ENCODE data around the gene C20orf141. TPM values are rescaled to one million over a fixed set of nuclear protein-coding genes. Genes with fewer than 3 reads are reported as not detected.
"Not testable (repeated sequence)": the region's sequence is repeated elsewhere in the genome, so short reads cannot be mapped to it uniquely, and the experiment has no call there.

The C20orf141 gene, protein sequence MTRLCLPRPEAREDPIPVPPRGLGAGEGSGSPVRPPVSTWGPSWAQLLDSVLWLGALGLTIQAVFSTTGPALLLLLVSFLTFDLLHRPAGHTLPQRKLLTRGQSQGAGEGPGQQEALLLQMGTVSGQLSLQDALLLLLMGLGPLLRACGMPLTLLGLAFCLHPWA
- total RNA-seq = not detected in 2 replicates

DNA sequence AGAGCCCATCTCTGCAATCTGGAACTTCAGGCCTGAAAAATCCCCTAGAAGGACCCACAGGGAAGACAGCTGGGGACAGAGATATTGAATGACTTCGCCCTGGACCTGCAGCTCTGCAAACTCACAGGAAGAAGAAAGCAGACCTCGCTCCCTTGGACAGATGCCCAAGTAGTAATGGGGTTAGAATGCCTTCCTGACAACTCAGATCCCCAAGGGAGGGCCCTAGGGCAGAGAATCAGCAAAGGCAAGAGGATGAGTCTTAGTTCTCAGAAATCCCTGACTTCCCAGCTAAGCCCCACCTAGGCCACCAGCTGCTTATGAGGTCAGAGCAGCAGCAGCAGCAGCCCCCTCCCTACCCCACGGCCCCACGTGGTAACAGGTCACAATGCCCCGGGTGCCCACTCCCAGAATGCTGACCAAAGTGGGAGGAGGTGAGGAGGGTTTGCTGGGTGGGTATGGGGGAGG lies at the start of gene C20orf141:
Gene C20orf141, plus strand, starts transcription at position 401 of the 465 bp plus-strand sequence. CDS start 198 bp downstream, outside the sequence.
- Mint-ChIP-seq H3K9me3 (peaks cover 13% of the 10 kb centered on the region), H3K36me3 (ENCODE audit: low read depth) (no peaks in the 10 kb centered on the region), H3K27me3 (ENCODE audit: low read depth) (peaks cover 58% of the 10 kb centered on the region), H3K4me3 (ENCODE audit: low read depth) (no peak within 1 kb of the TSS), H3K27ac (no peak within 1 kb of the TSS), H3K4me1 (ENCODE audit: low read depth) (peaks cover 2% of the 10 kb centered on the region)
- intact Hi-C loops (cut with micrococcal nuclease) = no loop called here
- no peak for DNase-seq (ENCODE audit: low spot score)

DNA sequence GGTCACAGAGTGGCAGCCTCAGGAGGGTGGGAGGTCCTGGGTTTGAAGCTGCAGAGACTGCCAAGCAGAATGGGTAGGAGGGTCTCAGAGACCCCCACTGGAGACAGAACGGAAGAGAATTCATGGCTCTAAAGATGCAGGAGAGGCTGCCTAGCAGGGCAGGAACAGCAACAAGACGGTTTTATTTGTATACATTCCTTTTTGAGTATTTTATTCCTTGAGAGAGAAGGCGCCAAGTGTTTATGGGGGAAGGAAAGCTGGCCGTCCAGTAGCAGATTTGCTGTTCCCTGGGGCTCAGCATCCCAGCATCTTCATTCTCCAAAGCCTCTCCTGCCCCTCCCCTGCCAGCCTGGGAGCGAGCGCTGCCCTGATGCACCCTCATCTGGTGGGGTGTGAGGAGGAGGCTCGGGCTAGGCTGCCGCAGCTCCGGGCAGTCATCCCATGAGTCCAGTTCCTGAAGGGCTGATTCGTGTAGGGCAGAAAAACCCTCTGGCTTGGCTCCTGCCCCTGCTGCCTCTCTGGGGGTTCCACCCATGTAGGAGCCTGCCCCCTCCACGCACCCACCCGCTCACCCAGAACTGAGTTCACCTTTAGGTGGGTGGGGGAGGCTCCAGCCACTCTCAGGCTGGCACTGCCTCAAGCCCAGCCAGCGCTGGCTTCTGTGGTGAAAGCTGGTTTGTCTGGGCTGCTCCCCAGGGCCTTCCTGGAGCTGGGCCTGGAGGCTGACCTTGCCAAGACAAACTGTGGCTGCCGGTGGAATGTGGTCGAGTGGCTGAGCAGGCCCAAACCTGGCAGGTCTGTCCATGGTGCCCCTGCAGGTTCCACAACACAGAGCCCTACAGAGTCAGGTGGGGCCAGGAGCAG lies 46.8 kb upstream of the C20orf141 start:
- H3K4me3 Mint-ChIP-seq (ENCODE audit: low read depth) = no peak overlapping the region
- no peaks in the 10 kb centered on the region for H3K9me3 Mint-ChIP-seq
- H3K36me3 Mint-ChIP-seq (ENCODE audit: low read depth) = no peaks in the 10 kb centered on the region
- intact Hi-C loops (cut with micrococcal nuclease) = no loop called here
- DNase-seq (ENCODE audit: low spot score) = no peak
- peaks cover 5% of the 10 kb centered on the region for H3K4me1 Mint-ChIP-seq (ENCODE audit: low read depth)
- peaks cover 19% of the 10 kb centered on the region for H3K27me3 Mint-ChIP-seq (ENCODE audit: low read depth)
- no peak overlapping the region for H3K27ac Mint-ChIP-seq

DNA sequence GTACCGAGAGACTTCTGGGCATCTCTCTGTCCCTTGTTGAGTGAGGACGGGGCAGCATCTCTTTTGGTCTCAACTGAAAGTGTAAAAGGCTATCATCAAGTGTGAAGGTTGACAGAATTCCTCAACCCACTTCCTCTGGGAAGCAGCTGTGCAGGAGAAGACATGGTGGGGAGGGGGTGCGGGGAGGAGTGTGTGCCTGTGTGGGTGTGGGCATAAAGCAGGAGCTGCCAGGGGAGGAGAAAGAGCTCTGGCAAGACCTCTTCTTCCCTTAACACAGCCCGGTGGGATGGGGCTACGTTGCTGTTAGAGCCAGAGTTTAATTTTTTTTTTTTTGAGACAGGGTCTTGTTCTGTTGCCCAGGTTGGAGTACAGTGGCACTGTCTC lies 46.2 kb upstream of the C20orf141 start:
- no peaks in the 10 kb centered on the region for H3K9me3 Mint-ChIP-seq

DNA sequence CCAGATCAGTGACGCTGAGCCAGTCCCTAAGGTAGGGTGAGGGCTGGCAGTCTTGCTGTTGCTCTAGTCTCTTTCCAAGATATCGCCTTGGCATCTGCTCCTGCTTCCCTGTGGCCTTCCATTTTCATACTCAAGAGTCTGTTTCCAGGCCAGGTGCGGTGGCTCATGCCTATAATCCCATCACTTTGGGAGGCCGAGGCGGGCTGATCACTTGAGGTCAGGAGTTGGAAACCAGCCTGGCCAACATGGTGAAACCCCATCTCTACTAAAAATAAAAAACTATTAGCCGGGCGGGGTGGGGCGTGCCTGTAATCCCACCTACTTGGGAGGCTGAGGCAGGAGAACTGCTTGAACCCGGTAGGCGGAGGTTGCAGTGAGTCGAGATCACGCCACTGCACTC lies 44.7 kb upstream of the C20orf141 start:
- DNase-seq (ENCODE audit: low spot score); H3K27ac Mint-ChIP-seq; intact Hi-C loops (cut with micrococcal nuclease); H3K9me3 Mint-ChIP-seq; H3K4me3 Mint-ChIP-seq (ENCODE audit: low read depth); H3K36me3 Mint-ChIP-seq (ENCODE audit: low read depth); H3K4me1 Mint-ChIP-seq (ENCODE audit: low read depth): not testable (repeated sequence)
- H3K27me3 Mint-ChIP-seq (ENCODE audit: low read depth) = peaks cover 14% of the 10 kb centered on the region

More for the DNA sequence above, 46.2 kb upstream of the C20orf141 start:
- H3K4me1 Mint-ChIP-seq (ENCODE audit: low read depth) = peaks cover 5% of the 10 kb centered on the region
- peaks cover 19% of the 10 kb centered on the region for H3K27me3 Mint-ChIP-seq (ENCODE audit: low read depth)
- DNase-seq (ENCODE audit: low spot score) = no peak
- H3K36me3 Mint-ChIP-seq (ENCODE audit: low read depth) = no peaks in the 10 kb centered on the region
- H3K27ac Mint-ChIP-seq = no peak overlapping the region
- intact Hi-C loops (cut with micrococcal nuclease) = no loop called here
- no peak overlapping the region for H3K4me3 Mint-ChIP-seq (ENCODE audit: low read depth)

DNA sequence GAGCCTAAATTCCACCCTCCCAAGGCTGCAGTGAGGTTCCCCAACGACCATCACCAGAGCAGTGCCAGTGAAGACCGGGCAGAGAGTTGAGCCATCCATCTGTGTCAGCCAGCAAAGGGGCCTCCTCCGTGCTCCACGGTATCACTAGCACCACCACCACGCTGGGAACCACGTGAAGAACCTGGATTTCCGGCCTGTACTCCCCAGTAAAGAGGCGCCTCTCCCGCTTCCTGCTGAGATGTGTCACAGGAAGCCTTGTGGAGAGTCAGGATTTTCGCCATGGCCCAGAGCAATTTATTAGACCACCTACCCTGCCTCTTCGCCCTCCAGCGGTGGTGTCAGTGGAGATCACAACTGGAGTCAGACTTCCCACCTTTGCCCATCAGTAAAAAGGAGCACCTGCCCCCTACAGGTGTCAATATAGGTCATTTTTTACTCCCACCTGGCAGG lies 43.1 kb upstream of the C20orf141 start:
- DNase-seq (ENCODE audit: low spot score) = no peak
- no peak overlapping the region for H3K27ac Mint-ChIP-seq
- peaks cover 5% of the 10 kb centered on the region for H3K4me1 Mint-ChIP-seq (ENCODE audit: low read depth)
- intact Hi-C loops (cut with micrococcal nuclease) = no loop called here
- no peak overlapping the region for H3K4me3 Mint-ChIP-seq (ENCODE audit: low read depth)
- peaks cover 13% of the 10 kb centered on the region for H3K27me3 Mint-ChIP-seq (ENCODE audit: low read depth)
- H3K9me3 Mint-ChIP-seq = no peaks in the 10 kb centered on the region
- H3K36me3 Mint-ChIP-seq (ENCODE audit: low read depth) = no peaks in the 10 kb centered on the region

DNA sequence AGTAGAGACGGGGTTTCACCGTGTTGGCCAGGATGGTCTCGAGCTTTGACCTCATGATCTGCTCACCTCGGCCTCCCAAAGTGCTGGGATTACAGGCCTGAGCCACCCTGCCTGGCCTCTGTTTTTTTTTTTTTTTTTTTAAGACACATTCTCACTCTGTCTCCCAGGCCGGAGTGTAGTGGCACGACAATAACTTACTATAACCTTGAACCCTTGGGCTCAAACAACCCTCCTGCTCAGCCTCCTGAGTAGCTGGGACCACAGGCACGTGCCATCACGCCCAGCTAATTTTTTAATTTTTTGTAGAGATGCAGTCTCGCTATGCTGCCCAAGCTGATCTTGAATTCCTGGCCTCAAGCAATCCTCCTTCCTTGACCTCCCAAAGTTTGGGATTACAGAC lies 41.0 kb upstream of the C20orf141 start:
- Mint-ChIP-seq H3K36me3 (ENCODE audit: low read depth) (no peaks in the 10 kb centered on the region), H3K4me1 (ENCODE audit: low read depth) (peaks cover 5% of the 10 kb centered on the region), H3K27me3 (ENCODE audit: low read depth) (peaks cover 8% of the 10 kb centered on the region), H3K27ac (no peak overlapping the region), H3K9me3 (no peaks in the 10 kb centered on the region), H3K4me3 (ENCODE audit: low read depth) (no peak overlapping the region)
- intact Hi-C loops (cut with micrococcal nuclease) = no loop called here
- DNase-seq (ENCODE audit: low spot score) = no peak

DNA sequence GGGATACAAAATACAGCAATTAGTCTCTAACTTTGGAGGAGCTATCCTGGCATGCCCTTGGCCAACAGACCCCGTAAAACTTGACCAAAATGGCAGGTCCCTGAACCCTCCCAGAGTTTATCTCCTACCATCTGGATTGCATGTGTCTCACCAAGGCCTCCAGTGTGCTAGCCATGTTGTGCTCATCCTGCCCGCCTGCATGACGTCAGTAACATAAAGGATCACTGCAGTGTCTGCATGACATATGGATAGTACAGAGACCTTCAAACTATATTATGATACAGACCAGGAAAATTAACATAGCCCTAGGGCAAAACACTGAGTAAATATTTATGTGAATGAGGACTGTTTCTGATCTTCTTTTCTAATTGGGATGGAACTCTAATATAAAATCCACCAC lies 39.6 kb upstream of the C20orf141 start:
- Mint-ChIP-seq H3K4me3 (ENCODE audit: low read depth) (no peak overlapping the region), H3K9me3 (no peaks in the 10 kb centered on the region), H3K36me3 (ENCODE audit: low read depth) (no peaks in the 10 kb centered on the region), H3K27ac (no peak overlapping the region), H3K27me3 (ENCODE audit: low read depth) (peaks cover 8% of the 10 kb centered on the region), H3K4me1 (ENCODE audit: low read depth) (peaks cover 5% of the 10 kb centered on the region)
- DNase-seq (ENCODE audit: low spot score) = no peak
- intact Hi-C loops (cut with micrococcal nuclease) = no loop called here

DNA sequence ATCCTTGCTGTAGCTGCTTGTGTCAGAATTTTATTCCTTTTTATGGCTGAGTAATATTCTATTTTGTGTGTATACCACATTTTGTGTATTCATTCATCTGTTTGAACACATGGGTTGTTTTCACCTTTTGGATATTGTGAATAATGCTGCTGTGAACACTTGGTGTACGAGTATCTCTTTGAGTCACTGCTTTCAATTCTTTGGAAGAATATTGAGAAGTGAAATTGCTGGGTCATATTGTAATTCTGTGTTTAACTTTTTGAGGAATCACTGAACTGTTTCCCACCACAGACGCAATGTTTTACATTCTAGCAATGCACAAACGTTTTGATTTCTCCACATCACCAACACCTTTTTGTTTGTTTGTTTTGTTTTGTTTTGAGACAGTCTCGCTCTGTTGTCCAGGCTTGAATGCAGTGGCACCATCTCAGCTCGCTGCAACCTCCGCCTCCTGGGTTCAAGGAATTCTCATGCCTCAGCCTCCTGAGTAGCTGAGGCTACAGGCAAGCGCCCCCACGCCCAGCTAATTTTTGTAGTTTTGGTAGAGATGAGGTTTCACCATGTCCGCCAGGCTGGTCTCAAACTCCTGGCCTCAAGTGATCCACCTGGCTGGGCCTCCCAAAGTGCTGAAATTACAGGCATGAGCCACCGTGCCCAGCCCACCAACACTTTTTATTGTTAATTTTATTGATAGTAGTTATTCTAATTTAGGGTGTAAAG lies 36.0 kb upstream of the C20orf141 start:
- no peak overlapping the region for H3K27ac Mint-ChIP-seq
- no peak for DNase-seq (ENCODE audit: low spot score)
- intact Hi-C loops (cut with micrococcal nuclease) = no loop called here
- H3K27me3 Mint-ChIP-seq (ENCODE audit: low read depth) = peaks cover 15% of the 10 kb centered on the region
- H3K36me3 Mint-ChIP-seq (ENCODE audit: low read depth) = no peaks in the 10 kb centered on the region
- H3K4me1 Mint-ChIP-seq (ENCODE audit: low read depth) = peaks cover 3% of the 10 kb centered on the region
- H3K9me3 Mint-ChIP-seq = no peaks in the 10 kb centered on the region
- no peak overlapping the region for H3K4me3 Mint-ChIP-seq (ENCODE audit: low read depth)

DNA sequence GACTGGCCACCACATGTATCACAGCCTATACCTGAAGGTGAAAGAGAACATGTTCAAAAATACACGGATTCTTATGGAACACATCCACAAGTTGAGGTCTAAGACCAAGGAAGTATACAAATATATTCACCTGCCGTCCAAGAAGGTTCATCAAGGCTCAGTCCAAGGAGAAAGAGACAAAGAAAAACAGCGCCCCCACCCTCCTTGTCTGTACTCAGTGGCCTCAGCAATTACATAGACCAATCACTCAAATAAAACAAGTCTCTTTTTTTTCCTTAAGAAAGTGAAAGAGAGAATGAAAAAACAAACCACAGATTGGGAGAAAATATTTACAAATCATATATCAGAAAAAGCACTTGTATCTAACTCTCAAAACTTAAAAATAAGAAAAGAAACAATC lies 33.8 kb upstream of the C20orf141 start:
- Mint-ChIP-seq H3K4me1 (ENCODE audit: low read depth) (peaks cover 3% of the 10 kb centered on the region), H3K9me3 (no peaks in the 10 kb centered on the region), H3K4me3 (ENCODE audit: low read depth) (no peak overlapping the region), H3K27ac (no peak overlapping the region), H3K27me3 (ENCODE audit: low read depth) (peaks cover 21% of the 10 kb centered on the region), H3K36me3 (ENCODE audit: low read depth) (no peaks in the 10 kb centered on the region)
- no peak for DNase-seq (ENCODE audit: low spot score)
- intact Hi-C loops (cut with micrococcal nuclease) = no loop called here

DNA sequence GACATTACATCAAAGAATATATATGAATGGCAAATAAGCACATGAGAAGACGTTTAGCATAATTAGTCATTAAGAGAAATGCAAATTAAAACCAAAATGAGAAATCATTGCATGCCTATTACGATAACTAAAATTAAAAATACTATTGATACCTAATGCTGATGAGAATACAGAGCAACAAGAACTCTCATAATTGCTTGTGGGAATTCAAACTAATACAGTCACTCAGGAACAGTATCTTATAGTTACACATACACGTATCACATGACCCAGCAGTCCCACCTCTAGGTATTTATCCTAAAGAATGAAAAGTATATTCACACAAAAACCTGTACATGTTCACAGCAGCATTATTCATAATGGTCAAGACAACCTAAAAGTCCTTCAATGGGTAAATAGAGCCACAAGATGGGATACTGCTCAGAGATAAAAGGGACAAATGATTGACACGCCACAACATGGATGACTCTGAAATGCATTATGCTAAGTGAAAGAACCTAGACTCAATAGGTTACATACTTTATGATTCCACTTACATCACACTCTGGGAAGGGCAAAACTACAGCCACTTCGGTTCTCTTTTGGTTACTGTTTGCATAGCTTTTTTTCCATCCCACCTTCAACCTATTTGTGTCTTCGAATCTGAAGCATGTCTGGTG lies 30.8 kb upstream of the C20orf141 start:
- DNase-seq (ENCODE audit: low spot score) = no peak
- Mint-ChIP-seq H3K27me3 (ENCODE audit: low read depth) (peaks cover 24% of the 10 kb centered on the region), H3K4me1 (ENCODE audit: low read depth) (peaks cover 3% of the 10 kb centered on the region), H3K9me3 (no peaks in the 10 kb centered on the region), H3K36me3 (ENCODE audit: low read depth) (no peaks in the 10 kb centered on the region), H3K27ac (no peak overlapping the region), H3K4me3 (ENCODE audit: low read depth) (no peak overlapping the region)
- intact Hi-C loops (cut with micrococcal nuclease) = no loop called here

DNA sequence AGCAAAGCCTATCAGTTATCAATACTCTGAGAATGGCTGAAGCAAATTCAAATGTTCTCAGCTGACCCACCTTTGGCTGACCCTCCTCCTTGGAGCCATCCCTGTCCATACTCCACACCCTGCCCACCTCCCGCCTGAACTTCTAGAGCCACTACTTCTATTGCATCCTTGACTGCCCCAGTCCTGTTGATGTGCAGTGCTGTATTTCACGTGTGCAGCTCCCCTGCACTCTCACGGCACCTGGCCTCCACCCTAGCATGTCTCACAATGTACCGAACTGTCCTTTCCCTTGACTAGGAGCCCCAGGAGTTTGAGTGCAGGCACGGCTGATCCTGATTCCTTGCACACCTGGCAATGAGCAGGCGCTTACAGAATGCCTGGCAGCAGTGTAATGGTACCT lies 21.3 kb upstream of the C20orf141 start:
- Mint-ChIP-seq H3K36me3 (ENCODE audit: low read depth) (no peaks in the 10 kb centered on the region), H3K27ac (no peak overlapping the region), H3K27me3 (ENCODE audit: low read depth) (peaks cover 23% of the 10 kb centered on the region), H3K9me3 (no peaks in the 10 kb centered on the region), H3K4me3 (ENCODE audit: low read depth) (no peak overlapping the region), H3K4me1 (ENCODE audit: low read depth) (no peaks in the 10 kb centered on the region)
- intact Hi-C loops (cut with micrococcal nuclease) = no loop called here
- no peak for DNase-seq (ENCODE audit: low spot score)

DNA sequence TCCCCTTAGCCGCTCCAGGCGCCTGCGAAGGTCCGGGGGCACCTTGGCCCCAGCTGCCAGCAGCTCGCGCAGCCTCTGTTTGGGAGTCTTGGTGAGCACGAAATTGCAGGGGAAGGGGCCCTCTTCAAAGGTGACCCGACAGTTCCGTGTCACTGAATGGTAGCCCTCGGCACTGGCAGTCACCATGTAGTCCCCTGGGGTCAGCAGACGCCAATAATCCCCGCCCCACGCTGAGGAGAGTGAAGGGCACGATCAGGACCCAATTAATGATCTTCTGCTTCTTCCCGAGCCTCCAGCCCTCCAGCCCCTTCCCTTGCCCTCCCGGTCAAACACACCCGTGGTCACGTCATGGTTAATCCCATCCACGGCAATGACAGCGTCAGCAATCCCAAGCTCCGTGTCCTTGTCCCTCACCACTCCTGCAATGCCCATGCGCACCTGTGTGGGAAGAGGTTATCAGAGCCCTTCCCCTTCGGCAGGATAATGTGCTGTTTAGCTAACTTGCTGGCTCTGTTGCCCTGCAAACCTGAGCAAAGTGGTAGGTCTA lies 20.5 kb upstream of the C20orf141 start:
- no peaks in the 10 kb centered on the region for H3K36me3 Mint-ChIP-seq (ENCODE audit: low read depth)
- intact Hi-C loops (cut with micrococcal nuclease) = no loop called here
- no peak for DNase-seq (ENCODE audit: low spot score)
- H3K4me1 Mint-ChIP-seq (ENCODE audit: low read depth) = no peaks in the 10 kb centered on the region
- no peak overlapping the region for H3K27ac Mint-ChIP-seq
- peaks cover 30% of the 10 kb centered on the region for H3K27me3 Mint-ChIP-seq (ENCODE audit: low read depth)
- H3K4me3 Mint-ChIP-seq (ENCODE audit: low read depth) = no peak overlapping the region
- no peaks in the 10 kb centered on the region for H3K9me3 Mint-ChIP-seq
